IMR-90 (cell line): ENCODE data around the gene DKK2. TPM values are rescaled to one million over a fixed set of nuclear protein-coding genes. Genes with fewer than 3 reads are reported as not detected.

Experiments used
- ATAC-seq: fragments of 200-7000 bp; cut with Tn5 transposase; 2 replicates; pipeline ENCODE4 v1.9.1; 2020; ENCODE audit warnings: low read depth, mild to moderate bottlenecking, moderate library complexity
- BruUV-seq: library from RNA; stranded (reverse); fragments of 400-500 nt; replicated peaks from 2 replicates; lab custom pipeline; 2021; lab: Mats Ljungman, UMichigan
- CTCF ChIA-PET: fragments of 300-600 bp; formaldehyde crosslinking; extraction: SDS; loops from one replicate; lab custom pipeline; 2021; ENCODE audit warnings: antibody characterized with exemption; lab: Yijun Ruan, JAX
- POLR2A ChIA-PET: fragments of 300-600 bp; sonication (Branson Sonifier 250); formaldehyde crosslinking; loops from one replicate; lab custom pipeline; 2022; ENCODE audit warnings: antibody characterized with exemption; ENCODE audit not compliant: unreplicated experiment; lab: Charles Lee
- DNase-seq: peaks from one replicate; pipeline ENCODE4 v3.0.0; 2013
- H2AFZ ChIP-seq: replicated peaks from 2 replicates; pipeline ENCODE3; 2013; ENCODE audit warnings: low read length, mild to moderate bottlenecking; ENCODE audit not compliant: poor library complexity
- H2AK5ac ChIP-seq: 2 replicates; pipeline ENCODE4 v1.6.1; 2013; ENCODE audit warnings: low read depth, low read length, inconsistent platforms
- H2AK9ac ChIP-seq: replicated peaks from 2 replicates; pipeline ENCODE3; 2013; ENCODE audit warnings: mild to moderate bottlenecking, low read depth, low read length, moderate library complexity; ENCODE audit not compliant: poor library complexity
- H2BK120ac ChIP-seq: 2 replicates; pipeline ENCODE4 v1.6.1; 2013; ENCODE audit warnings: low read depth, low read length, inconsistent platforms
- H2BK15ac ChIP-seq: 3 replicates; pipeline ENCODE4 v1.6.1; 2013; ENCODE audit warnings: low read depth, low read length, inconsistent platforms
- H2BK20ac ChIP-seq: 2 replicates; pipeline ENCODE4 v1.6.1; 2013; ENCODE audit warnings: low read depth, mild to moderate bottlenecking, inconsistent platforms, low read length, moderate library complexity
- H2BK5ac ChIP-seq: 2 replicates; pipeline ENCODE4 v1.6.1; 2013; ENCODE audit warnings: mild to moderate bottlenecking, low read depth, low read length, inconsistent platforms; ENCODE audit not compliant: poor library complexity, severe bottlenecking
- H3K14ac ChIP-seq: replicated peaks from 2 replicates; pipeline ENCODE4 v1.6.1; 2013; ENCODE audit warnings: low read depth, low read length, inconsistent platforms
- H3K18ac ChIP-seq: 2 replicates; pipeline ENCODE4 v1.6.1; 2013; ENCODE audit warnings: low read depth, low read length, control low read depth
- H3K23ac ChIP-seq: 2 replicates; pipeline ENCODE4 v1.6.1; 2013; ENCODE audit warnings: low read depth, low read length, inconsistent platforms
- H3K27ac ChIP-seq: 2 replicates; pipeline ENCODE4 v1.5.1; 2013; ENCODE audit warnings: mild to moderate bottlenecking, control low read depth, low read length; ENCODE audit not compliant: insufficient read depth
- H3K27me3 ChIP-seq: 2 replicates; pipeline ENCODE4 v1.6.1; 2013; ENCODE audit warnings: low read length; ENCODE audit not compliant: control insufficient read depth, insufficient read depth
- H3K36me3 ChIP-seq: 2 replicates; pipeline ENCODE4 v1.6.1; 2013; ENCODE audit warnings: low read length, mixed read lengths; ENCODE audit not compliant: control insufficient read depth, insufficient read depth
- H3K4ac ChIP-seq: 2 replicates; pipeline ENCODE4 v1.6.1; 2013; ENCODE audit warnings: low read depth, low read length, inconsistent platforms
- H3K4me1 ChIP-seq: 2 replicates; pipeline ENCODE4 v1.6.1; 2013; ENCODE audit warnings: low read length, mixed read lengths; ENCODE audit not compliant: control insufficient read depth, insufficient read depth
- H3K4me2 ChIP-seq: 2 replicates; pipeline ENCODE4 v1.6.1; 2013; ENCODE audit warnings: low read depth, mild to moderate bottlenecking, control low read depth, low read length, moderate library complexity
- H3K4me3 ChIP-seq: 2 replicates; pipeline ENCODE4 v1.5.1; 2013; ENCODE audit warnings: low read depth, mild to moderate bottlenecking, control low read depth, low read length, moderate library complexity; ENCODE audit not compliant: insufficient read depth
- H3K56ac ChIP-seq: 2 replicates; pipeline ENCODE4 v1.6.1; 2013; ENCODE audit warnings: low read length, inconsistent platforms; ENCODE audit not compliant: insufficient read depth; ENCODE audit errors: extremely low read depth
- H3K79me1 ChIP-seq, 2 experiments: 2 replicates each; pipeline ENCODE4 v1.6.1; 2013; ENCODE audit warnings: low read length in 2 of 2, inconsistent platforms in 1 of 2, low read depth in 1 of 2
- H3K9ac ChIP-seq: 2 replicates; pipeline ENCODE4 v1.6.1; 2013; ENCODE audit warnings: low read depth, low read length, control low read depth
- H3K9me1 ChIP-seq: 2 replicates; pipeline ENCODE4 v1.6.1; 2013; ENCODE audit warnings: low read length, inconsistent platforms; ENCODE audit not compliant: insufficient read depth
- H3K9me3 ChIP-seq: 2 replicates; pipeline ENCODE4 v1.6.1; 2013; ENCODE audit warnings: low read length; ENCODE audit not compliant: control insufficient read depth, insufficient read depth
- H4K20me1 ChIP-seq: 2 replicates; pipeline ENCODE4 v1.6.1; 2013; ENCODE audit warnings: low read length, inconsistent platforms; ENCODE audit not compliant: insufficient read depth
- H4K5ac ChIP-seq: 2 replicates; pipeline ENCODE4 v1.6.1; 2013; ENCODE audit warnings: mild to moderate bottlenecking, low read depth, low read length, control low read depth
- H4K8ac ChIP-seq, 2 experiments: 2 replicates each; pipeline ENCODE4 v1.6.1; 2013; ENCODE audit warnings: low read depth in 2 of 2, low read length in 2 of 2, control low read depth in 1 of 2, inconsistent platforms in 1 of 2
- H4K91ac ChIP-seq: 2 replicates; pipeline ENCODE4 v1.6.1; 2013; ENCODE audit warnings: low read depth, low read length, inconsistent platforms; ENCODE audit not compliant: insufficient read depth
- BHLHE40 ChIP-seq: fragments of 150-350 bp; IDR thresholded peaks from 2 replicates; pipeline ENCODE4 v1.6.1; 2016; ENCODE audit warnings: mild to moderate bottlenecking, low read depth, low read length
- CHD1 ChIP-seq: IDR thresholded peaks from 2 replicates; pipeline ENCODE4 v1.6.1; 2012; ENCODE audit warnings: low read depth, low read length, improper control_type of control experiment
- CTCF ChIP-seq: conservative IDR thresholded peaks from 2 replicates; pipeline ENCODE4 v1.5.1; 2012; ENCODE audit warnings: mild to moderate bottlenecking, low read depth, low read length, improper control_type of control experiment
- ELK1 ChIP-seq: fragments of 150-350 bp; IDR thresholded peaks from 2 replicates; pipeline ENCODE4 v1.6.1; 2016; ENCODE audit warnings: low read depth, mild to moderate bottlenecking, low read length, moderate library complexity, borderline replicate concordance
- MAZ ChIP-seq: IDR thresholded peaks from 2 replicates; pipeline ENCODE4 v1.6.1; 2012; ENCODE audit warnings: low read depth, mild to moderate bottlenecking, low read length, improper control_type of control experiment, moderate library complexity, borderline replicate concordance
- MXI1 ChIP-seq: IDR thresholded peaks from 2 replicates; pipeline ENCODE4 v1.6.1; 2012; ENCODE audit warnings: low read depth, mild to moderate bottlenecking, low read length, moderate library complexity, borderline replicate concordance
- POLR2A ChIP-seq: IDR thresholded peaks from 2 replicates; pipeline ENCODE4 v1.6.1; 2012; ENCODE audit warnings: mild to moderate bottlenecking, low read depth, low read length
- WGBS, 2 experiments: methylation state at CpG; one replicate each; pipeline versions ENCODE4 v1.1.5 to v1.1.7; 2013; ENCODE audit warnings: missing lambda C conversion rate in 2 of 2; ENCODE audit not compliant: insufficient read length in 1 of 2; ENCODE audit errors: extremely low coverage in 2 of 2; 5-methylcytosine and 5-hydroxymethylcytosine counted together
- dilution Hi-C: fragments of 300-500 bp; cut with HindIII; formaldehyde crosslinking; loops from one replicate; pipeline ENCODE4 v1.14.3; 2018; ENCODE audit warnings: low sequenced_read_pairs; ENCODE audit not compliant: unreplicated experiment
- in situ Hi-C: fragments of 300-500 bp; cut with MboI; formaldehyde crosslinking; loops from 3 replicates; pipeline ENCODE4 v1.14.3; 2019; ENCODE audit warnings: low sequenced_read_pairs, inconsistent platforms, mixed read lengths
- intact Hi-C: fragments of 100-400 bp; cut with micrococcal nuclease; formaldehyde crosslinking; loops from 2 replicates; pipeline ENCODE4 v1.10.0; 2022
- polyA plus RNA-seq, 3 experiments: library from polyadenylated mRNA; depleted of rRNA; stranded (reverse); fragments of >200 nt; gene quantifications; 2 replicates each; pipeline ENCODE4 v1.2.3, GENCODE V29; 2012; ENCODE audit warnings: low replicate concordance in 1 of 3
- total RNA-seq: library from RNA; depleted of rRNA; stranded (reverse); fragments of >200 nt; gene quantifications from 2 replicates; pipeline ENCODE4 v1.2.3, GENCODE V29; 2012

The DKK2 gene
- total and polyA plus RNA-seq, 2 of the 4 experiments (the other 2 are of a cell fraction) = 0.39 to 0.72 TPM

DNA sequence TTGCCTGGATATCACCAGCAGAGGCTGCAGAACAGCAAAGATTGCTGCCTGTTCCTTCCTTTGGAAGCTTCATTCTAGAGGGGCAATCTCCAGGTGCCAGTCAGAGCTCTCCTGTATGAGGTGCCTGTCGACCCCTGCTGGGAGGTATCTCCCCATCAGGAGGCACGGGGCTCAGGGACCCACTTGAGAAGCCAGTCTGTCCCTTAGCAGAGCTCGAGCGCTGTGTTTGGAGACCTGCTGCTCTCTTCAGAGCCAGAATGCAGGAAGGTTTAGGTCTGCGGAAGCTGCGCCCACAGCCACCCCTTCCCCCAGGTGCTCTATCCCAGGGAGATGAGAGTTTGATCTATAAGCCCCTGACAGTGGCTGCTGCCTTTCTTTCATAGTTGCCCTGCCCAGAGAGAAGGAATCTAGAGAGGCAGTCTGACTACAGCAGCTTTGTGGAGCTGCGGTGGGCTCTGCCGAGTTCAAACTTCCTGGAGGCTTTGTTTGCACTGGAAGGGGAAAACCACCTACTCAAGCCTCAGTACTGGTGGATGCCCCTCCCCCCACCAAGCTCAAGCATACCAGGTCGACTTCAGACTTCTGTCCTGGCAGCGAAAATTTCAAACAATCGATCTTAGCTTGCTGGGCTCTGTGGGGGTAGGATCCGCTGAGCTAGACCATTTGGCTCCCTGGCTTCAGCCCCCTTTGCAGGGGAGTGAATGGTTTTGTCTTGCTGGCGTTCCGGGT, 57.9 kb downstream of the DKK2 start:
- Histone ChIP-seq H3K27ac (no peak overlapping the region), H3K4ac (no peak overlapping the region), H3K9ac (no peak overlapping the region), H3K9me3 (peaks cover 2% of the 10 kb centered on the region; the same call in 1 of the 2 replicates), H2AK9ac (no peak overlapping the region), H3K4me1 (no peaks in the 10 kb centered on the region), H3K79me1 (no peaks in the 10 kb centered on the region), H3K4me2 (no peak overlapping the region), H3K23ac (no peak overlapping the region), H2BK5ac (no peak overlapping the region), H4K8ac (no peak overlapping the region), H3K56ac (no peak overlapping the region), H3K14ac (no peak overlapping the region), H3K18ac (no peak overlapping the region), H4K20me1 (no peaks in the 10 kb centered on the region), H2AFZ (no peak overlapping the region), H2BK120ac (no peak overlapping the region), H3K9me1 (no peaks in the 10 kb centered on the region), H2BK20ac (no peak overlapping the region), H4K91ac (no peak overlapping the region), H3K36me3 (no peaks in the 10 kb centered on the region), H2AK5ac (no peak overlapping the region), H2BK15ac (no peak overlapping the region), H3K4me3 (no peak overlapping the region), H3K27me3 (no peaks in the 10 kb centered on the region), H4K5ac (no peak overlapping the region)
- WGBS, 2 experiments = 17% methylated on average over 2 of the region's 14 CpGs; no CpG with 5 or more reads in 1 of the 2 experiments
- DNase-seq = no peak
- in situ Hi-C loops = no loop called here
- dilution Hi-C loops = no loop called here
- intact Hi-C loops = no loop called here
- ChIA-PET CTCF (no interaction called here), POLR2A (no interaction called here)
- BruUV-seq = no TSS peak
- no peak for TF ChIP-seq ELK1
- TF ChIP-seq CTCF = no peak
- no peak for TF ChIP-seq MXI1
- no peak for TF ChIP-seq CHD1
- no peak for TF ChIP-seq POLR2A
- TF ChIP-seq BHLHE40 = no peak
- TF ChIP-seq MAZ = no peak
- ATAC-seq = no peak
